SK-N-SH (cell line): Measurements from ENCODE around the gene ATP5F1E.

Source experiments
- CTCF ChIP-seq: fragments of 200-600 bp; sonication (generic); IDR thresholded peaks from 2 replicates; pipeline ENCODE4 v1.6.1; 2017; ENCODE audit warnings: antibody characterized with exemption, mild to moderate bottlenecking, moderate library complexity
- GABPA ChIP-seq: IDR thresholded peaks from 2 replicates; pipeline ENCODE4 v1.4.0; 2012; ENCODE audit warnings: low read depth, mild to moderate bottlenecking
- GATA2 ChIP-seq: sonication (generic); formaldehyde crosslinking; IDR thresholded peaks from 2 replicates; pipeline ENCODE4 v1.5.0; 2020; ENCODE audit warnings: mild to moderate bottlenecking, missing genetic modification reagents

GRCh38 chr20:59063358-59064213 lies 31.5 kb upstream of the ATP5F1E start:
- TF ChIP-seq CTCF (no peak), GABPA (no peak), GATA2 (peak; percentile 50)
